Hematopoietic multipotent progenitor cell treated with erythropoietin and hydrocortisone succinate and interleukin-3 and kit ligand, for 17 days (in vitro differentiated cells): ENCODE data around the gene ARFRP1.

Experiments
- DNase-seq: peaks from one replicate; pipeline ENCODE4 v3.0.0-alpha.2; 2015; ENCODE audit warnings: low spot score

Gene ARFRP1

GRCh38 chr20:63690898-63691710 lies 16.7 kb downstream of the ARFRP1 start:
- no peak for DNase-seq

DNA sequence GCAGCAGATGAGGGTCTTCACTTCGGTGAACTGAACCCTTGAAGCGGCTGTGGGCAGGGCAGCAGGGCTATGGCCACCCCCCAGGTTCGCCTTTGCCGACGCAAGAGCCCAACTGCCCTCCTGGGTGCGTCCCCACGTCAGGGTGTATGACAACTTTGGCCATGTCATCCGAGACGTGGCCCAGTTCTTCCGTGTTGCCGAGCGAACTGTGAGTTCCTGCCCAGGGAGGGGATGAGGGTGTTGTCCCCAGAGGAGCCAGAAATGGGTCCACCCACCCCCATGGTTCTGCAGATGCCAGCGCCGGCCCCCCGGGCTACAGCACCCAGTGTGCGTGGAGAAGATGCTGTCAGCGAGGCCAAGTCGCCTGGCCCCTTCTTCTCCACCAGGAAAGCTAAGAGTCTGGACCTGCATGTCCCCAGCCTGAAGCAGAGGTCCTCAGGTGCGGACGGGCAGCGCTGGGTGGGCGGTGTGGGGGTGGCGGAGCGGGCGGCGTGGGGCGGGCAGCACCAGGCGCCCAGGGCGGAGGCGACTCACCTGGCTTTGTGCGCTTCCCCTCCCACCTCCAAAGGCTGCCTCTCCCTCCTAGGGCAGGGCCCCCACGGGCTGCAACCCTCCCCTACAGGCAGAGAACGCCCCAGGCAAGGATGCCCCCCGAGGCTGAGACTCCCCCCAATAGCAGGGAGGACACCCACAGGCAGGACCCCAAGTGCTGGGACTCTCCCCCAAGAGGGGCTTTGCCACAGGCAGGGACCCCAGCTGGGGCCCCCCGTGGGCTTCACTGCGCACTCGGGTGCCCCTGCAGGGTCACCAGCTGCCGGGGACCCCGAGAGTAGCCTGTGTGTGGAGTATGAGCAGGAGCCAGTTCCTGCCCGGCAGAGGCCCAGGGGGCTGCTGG lies 17.5 kb downstream of the ARFRP1 start:
- DNase-seq = no peak

DNA sequence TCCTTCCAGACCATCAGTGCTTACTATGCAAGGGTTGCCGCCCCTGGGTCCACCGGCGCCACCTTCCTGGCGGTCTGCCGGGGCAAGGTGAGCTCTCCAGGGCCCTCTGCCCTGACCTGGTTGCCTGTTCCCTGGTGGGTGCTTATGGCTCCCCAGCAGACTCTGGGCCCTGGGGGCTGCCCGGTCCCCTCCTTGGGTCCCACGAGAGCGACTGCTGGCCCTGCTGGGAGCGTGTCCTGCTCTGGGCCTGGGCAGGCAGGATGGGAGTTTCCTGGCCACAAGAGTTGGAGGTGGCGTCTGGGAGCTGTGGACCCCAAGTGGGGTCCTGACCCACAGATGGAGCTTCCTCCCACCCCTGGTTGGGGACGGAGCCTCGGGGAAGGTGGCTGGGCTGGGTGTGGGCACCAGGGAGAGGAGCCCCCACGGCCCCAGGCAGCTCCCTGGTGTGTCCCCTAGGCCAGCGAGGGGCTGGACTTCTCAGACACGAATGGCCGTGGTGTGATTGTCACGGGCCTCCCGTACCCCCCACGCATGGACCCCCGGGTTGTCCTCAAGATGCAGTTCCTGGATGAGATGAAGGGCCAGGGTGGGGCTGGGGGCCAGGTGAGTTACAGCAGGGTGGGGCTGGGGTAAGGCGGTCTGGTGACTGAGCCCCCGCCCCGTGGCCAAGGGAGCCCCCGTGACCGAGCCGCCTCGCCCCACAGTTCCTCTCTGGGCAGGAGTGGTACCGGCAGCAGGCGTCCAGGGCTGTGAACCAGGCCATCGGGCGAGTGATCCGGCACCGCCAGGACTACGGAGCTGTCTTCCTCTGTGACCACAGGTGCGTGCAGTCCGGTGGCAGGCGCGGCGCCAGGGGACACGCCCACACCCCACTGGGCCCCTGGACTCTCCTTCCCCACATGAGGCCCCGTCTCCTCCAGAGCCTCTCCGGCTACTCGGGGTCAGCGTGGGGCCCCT lies 18.5 kb downstream of the ARFRP1 start:
- no peak for DNase-seq

- no peak for DNase-seq
Measured at GRCh38 chr20:63688228-63689045, 19.3 kb downstream of the ARFRP1 start.

GRCh38 chr20:63687419-63688178 lies 20.2 kb downstream of the ARFRP1 start:
- DNase-seq = no peak

GRCh38 chr20:63686492-63687321 lies 21.1 kb downstream of the ARFRP1 start:
- no peak for DNase-seq

GRCh38 chr20:63686094-63686491 lies 21.7 kb downstream of the ARFRP1 start:
- DNase-seq = no peak

GRCh38 chr20:63685269-63686026 lies 22.3 kb downstream of the ARFRP1 start:
- DNase-seq = no peak

- no peak for DNase-seq
Measured at GRCh38 chr20:63682384-63683139, 25.2 kb downstream of the ARFRP1 start.

- DNase-seq = no peak
Measured at GRCh38 chr20:63681609-63682142, 26.1 kb downstream of the ARFRP1 start.

DNA sequence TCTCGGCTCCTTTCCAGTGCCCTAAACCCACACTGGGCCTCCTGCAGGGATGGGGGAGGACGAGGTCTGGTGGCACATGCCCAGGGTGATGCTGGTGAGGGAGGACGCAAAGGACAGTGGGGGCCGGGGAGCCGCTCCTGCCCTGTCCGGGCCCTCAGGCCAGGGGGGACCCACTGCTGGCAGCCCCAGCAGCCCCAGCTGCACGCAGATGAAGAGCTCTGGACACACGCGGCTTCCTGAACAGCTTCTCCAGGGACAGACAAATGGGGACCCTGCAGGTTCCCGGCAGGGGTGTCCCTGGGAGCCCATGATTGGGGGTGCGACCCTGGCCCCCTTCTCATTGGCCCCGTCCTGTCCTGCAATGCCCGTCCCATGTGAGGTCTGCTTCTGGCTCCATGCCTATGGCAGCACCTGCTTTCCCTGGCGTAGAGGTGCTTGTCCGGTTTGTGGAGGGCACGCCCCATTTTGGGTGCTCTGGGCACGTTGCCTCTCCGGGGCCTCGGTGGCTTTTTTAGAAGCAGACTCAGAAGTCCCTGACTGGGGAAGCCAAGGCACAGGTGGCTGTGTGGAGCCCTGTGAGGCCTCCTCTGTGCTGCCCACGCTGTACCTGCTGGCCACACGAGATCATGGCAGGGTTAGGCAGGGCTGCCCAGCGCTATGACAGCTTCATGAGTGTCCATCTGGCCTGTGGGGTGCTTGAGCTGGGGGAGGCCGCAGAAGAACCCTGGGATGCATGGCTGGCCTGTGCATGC lies 26.7 kb downstream of the ARFRP1 start:
- DNase-seq = no peak

GRCh38 chr20:63680427-63680826 lies 27.3 kb downstream of the ARFRP1 start:
- no peak for DNase-seq

GRCh38 chr20:63679799-63680305 lies 27.9 kb downstream of the ARFRP1 start:
- no peak for DNase-seq

DNA sequence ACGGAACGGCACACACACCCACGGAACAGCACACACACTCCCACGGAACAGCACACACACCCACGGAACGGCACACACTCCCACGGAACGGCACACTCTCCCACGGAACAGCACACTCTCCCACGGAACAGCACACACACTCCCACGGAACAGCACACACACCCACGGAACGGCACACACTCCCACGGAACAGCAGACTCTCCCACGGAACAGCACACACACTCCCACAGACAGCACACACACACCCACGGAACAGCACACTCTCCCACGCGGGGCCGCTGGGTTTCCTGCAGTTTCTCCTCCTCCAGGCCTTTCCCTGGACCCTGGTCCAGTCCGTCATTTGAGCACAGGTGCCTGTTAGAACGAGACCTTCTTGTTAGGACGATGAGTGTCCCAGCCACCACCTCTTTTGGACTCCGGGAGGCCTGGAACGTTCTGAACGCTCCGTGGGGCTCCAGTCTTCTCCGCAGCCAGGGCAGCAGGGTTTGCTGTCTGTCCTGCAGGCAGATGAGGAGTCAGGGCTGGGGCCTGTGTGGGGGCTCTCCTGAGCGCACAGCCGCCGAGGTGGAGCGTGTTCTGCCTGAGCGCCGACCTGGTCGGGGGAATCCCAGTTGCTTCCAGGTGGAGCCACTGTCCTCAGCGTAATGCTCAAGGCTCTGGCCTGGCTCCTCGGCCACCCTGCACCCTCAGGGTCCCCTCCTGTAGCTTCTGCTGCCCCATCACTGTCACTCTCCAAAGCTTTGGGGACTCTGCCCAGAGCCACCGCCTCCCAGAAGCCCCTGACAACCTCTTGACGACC lies 28.9 kb downstream of the ARFRP1 start:
- DNase-seq = no peak

DNA sequence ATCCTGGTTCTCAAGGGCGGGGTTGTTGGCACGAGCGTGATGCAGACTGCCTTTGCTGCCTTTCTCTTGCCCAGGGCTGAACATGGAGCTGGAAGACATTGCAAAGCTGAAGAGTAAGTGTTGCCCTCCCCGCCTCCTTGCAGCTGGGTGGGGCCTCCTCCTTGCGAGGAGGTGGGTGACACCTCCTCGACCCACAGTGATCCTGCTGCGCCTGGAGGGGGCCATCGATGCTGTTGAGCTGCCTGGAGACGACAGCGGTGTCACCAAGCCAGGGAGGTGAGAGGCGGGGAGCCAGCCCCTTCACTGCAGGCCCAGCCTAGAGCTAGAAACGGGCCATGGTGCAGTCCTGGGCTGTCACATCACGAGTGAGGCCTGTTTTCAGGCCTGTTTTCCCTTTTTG lies 29.7 kb downstream of the ARFRP1 start:
- no peak for DNase-seq
